ENCODE data around the gene RB1.

- TF ChIP-seq CTCF (IDR thresholded peaks at IDR 0.05; ENCODE audit: low read depth, low read length), result no peak
- no peak for TF ChIP-seq POLR2A (IDR thresholded peaks at IDR 0.05; ENCODE audit: extremely low read depth, insufficient read length)
Measured at GRCh38 chr13:48299591-48299990, 4.0 kb upstream of the RB1 start.
